LNCAP (cell line): ENCODE measurements around the gene NF1.

ENCODE experiments used
- TF ChIP-seq, protein P1 (sequence below): fragments of 450-650 bp; IDR thresholded peaks from 2 replicates; pipeline ENCODE4 v1.5.1; 2017; ENCODE audit warnings: mild to moderate bottlenecking

Gene NF1

DNA sequence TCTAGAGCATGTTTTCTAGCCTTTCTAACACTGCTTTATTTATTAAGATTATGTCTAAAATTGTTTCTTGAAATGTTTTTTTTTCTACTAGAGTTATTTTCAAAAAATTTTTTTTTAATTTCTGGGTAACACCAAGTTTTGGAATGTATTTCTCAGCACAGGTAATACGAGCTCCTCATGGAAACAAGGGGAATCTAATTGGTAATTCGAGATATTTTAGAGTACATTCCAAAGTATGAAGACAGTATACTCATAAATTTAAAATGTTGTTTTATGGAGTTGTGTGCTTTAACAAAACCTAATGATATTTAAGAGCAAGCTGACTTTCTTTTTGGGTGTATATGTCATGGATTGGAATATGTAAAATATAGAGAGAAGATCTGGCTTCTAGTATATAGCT lies 159.9 kb downstream of the NF1 start:
- TF ChIP-seq, protein P1, sequence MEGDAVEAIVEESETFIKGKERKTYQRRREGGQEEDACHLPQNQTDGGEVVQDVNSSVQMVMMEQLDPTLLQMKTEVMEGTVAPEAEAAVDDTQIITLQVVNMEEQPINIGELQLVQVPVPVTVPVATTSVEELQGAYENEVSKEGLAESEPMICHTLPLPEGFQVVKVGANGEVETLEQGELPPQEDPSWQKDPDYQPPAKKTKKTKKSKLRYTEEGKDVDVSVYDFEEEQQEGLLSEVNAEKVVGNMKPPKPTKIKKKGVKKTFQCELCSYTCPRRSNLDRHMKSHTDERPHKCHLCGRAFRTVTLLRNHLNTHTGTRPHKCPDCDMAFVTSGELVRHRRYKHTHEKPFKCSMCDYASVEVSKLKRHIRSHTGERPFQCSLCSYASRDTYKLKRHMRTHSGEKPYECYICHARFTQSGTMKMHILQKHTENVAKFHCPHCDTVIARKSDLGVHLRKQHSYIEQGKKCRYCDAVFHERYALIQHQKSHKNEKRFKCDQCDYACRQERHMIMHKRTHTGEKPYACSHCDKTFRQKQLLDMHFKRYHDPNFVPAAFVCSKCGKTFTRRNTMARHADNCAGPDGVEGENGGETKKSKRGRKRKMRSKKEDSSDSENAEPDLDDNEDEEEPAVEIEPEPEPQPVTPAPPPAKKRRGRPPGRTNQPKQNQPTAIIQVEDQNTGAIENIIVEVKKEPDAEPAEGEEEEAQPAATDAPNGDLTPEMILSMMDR = no peak

DNA sequence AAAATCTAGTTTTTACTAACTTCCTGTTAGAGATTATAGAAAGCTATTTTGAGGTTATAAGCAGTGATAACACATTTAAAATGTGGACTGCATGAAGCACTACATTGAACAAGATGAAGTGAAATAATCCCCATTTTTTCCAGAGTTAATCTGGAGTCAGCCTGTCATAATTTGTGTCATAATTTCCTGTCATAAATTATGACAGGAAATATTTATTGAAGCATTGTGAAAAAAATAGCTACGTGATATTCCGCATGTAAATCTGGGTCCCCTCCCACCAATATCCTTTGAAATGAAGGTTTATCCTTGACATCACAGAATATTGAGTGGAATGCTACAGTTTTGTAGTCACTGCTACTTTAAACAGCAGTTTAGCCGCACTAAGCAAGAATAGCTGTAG lies 162.2 kb downstream of the NF1 start:
- TF ChIP-seq, protein P1 = no peak

DNA sequence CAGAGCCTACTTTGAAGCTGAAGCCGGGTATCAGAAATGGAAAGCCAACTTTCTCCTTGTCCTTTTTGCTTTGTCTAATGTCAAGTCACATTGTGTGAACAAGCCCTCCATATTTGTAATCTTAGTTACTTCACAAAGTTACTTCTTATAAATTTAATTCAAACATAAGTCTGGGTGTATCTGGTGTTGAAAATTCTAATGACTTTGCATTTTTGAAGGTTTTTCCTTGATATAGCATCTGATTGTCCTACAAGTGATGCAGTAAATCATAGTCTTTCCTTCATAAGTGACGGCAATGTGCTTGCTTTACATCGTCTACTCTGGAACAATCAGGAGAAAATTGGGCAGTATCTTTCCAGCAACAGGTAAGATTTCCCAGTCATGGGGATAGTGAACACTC lies 165.4 kb downstream of the NF1 start:
- TF ChIP-seq, protein P1 = no peak

DNA sequence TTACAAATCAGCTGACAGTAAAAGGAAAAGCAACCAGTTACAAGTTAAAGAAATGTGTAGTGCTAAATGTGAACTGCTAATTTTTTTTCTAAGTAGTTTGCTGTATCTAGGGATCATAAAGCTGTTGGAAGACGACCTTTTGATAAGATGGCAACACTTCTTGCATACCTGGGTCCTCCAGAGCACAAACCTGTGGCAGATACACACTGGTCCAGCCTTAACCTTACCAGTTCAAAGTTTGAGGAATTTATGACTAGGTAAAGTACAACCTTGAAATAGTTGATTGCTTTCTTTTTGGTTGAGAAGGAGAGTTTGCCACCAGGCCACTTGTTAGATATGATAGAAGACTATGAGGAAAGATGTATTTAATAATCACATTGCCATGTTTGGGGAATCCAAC lies 166.8 kb downstream of the NF1 start:
- TF ChIP-seq, protein P1 = no peak

DNA sequence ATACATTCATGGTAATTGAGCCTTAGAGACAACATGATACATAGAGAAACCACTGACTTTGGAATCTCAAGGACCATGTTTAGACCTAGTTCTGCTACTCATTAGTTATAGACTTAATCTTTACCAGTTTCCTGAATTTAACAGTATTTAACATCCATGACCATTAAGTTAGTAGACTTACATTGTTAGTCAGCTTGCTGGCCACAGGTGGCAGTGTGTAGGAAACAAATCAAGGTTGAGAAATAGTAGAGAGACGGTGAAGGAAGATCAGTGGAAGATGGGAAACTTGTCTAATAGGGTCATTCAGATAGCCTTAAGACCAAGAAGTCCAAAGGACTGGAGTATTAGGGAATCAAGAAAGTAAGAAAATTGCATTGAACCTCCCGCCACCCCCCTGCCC lies 171.3 kb downstream of the NF1 start:
- TF ChIP-seq, protein P1 = peak; percentile 25; the same call in 1 of the 2 replicates

DNA sequence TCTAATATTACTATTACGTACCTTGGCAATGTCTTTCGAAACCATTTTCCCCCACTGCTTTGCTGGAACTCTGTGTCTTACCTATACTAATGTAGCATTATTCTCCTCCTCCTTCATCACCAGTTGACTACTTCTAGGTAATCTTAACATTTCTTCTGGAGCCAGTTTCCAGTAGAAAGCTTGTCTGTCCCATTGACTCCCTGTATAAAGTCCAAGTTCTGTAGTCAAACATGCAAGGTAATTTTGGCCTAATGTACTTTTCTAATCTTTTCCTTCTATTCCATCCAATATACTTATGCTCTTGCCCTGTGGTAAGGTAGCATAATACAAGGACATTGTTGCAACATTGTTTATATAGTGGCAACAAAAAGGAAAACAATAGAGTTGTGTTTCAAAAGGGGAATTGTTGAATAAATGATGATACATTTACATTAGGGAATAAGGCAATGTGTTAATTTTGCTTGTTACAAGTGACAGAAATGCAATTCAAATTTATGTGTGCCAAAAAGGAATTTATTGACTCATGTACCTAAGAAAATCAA lies 174.3 kb downstream of the NF1 start:
- TF ChIP-seq, protein P1 = no peak

DNA sequence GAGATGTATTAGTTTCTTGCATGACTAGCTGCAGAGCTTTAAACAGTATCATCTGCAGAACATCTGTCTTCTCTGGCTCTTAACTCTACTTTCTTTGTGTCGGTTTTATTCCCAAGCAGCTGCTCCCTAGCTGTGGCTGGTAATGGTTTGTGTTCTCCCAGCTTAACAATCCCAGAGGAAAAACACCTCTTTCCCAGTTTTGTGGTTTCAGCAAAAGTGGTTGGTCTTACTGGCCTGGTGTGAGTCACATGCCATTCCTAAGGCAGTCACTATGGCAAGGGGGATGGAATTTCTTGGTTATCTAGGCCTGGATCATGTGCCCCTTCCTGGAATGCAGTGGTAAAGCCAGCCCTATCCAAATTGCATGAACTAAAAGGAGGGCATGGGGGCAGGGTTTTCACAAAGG lies 174.8 kb downstream of the NF1 start:
- TF ChIP-seq, protein P1 = no peak

DNA sequence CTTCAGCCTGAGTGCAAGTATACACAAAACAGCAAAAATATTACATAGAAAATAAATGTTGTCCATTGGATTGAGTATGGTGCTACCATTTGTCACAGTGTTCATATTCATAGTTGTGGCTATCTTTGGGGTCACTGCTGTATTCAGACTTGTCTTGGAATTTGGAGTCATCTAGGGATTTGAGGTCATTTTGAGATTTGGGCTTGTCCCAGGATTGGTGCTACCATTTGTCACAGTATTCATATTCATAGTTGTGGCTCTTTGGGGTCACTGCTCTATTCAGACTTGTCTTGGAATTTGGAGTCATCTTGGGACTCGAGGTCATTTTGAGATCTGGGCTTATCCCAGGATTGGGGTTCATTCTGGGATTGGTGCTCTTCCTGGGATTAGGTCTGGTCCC lies 177.5 kb downstream of the NF1 start:
- TF ChIP-seq, protein P1 = no peak
